Measurements from ENCODE around the gene SPATA46.

DNA sequence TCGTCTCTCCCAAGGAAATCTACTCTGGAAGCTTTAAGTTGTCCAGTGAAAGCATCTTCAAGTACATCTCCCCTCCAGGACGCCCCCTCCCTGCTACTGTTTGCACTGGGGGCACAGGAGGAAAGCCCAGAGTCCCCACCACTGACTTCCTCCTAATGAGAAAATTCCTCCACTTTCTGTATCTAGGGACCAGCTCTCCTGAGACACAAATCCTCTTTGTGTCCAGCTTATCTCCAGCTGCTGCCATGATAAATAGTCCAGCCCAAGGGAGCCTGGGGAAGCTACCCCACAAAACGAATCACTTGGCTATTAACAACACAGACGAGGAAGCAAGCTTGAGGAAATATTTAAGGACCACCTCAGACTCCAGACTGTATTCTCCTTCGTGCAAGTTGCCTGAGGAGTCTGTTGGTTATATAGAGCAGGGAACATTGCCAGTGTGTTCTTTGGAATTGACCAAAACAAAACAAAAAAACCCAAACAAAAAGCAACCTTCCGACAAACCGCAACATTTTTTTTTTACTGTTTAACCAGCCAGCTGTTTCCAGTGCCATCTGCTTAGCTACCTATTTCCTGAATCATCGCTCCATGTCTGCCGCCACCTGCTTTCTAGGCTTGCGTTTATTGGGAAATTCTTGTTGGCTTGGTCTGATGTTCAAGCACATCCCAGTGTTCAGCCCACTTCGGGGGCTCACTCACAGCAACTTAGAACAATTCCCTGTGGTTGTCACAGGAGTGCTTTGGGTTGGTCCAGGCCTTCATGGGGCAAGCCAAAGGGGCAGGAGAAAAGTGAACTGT lies 12.6 kb upstream of the SPATA46 start:
- TF ChIP-seq POLR2AphosphoS5 (IDR thresholded peaks at IDR 0.05) = no peak
- TF ChIP-seq, protein P1, sequence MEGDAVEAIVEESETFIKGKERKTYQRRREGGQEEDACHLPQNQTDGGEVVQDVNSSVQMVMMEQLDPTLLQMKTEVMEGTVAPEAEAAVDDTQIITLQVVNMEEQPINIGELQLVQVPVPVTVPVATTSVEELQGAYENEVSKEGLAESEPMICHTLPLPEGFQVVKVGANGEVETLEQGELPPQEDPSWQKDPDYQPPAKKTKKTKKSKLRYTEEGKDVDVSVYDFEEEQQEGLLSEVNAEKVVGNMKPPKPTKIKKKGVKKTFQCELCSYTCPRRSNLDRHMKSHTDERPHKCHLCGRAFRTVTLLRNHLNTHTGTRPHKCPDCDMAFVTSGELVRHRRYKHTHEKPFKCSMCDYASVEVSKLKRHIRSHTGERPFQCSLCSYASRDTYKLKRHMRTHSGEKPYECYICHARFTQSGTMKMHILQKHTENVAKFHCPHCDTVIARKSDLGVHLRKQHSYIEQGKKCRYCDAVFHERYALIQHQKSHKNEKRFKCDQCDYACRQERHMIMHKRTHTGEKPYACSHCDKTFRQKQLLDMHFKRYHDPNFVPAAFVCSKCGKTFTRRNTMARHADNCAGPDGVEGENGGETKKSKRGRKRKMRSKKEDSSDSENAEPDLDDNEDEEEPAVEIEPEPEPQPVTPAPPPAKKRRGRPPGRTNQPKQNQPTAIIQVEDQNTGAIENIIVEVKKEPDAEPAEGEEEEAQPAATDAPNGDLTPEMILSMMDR (IDR thresholded peaks at IDR 0.05) = no peak
